Measurements from ENCODE around the gene SH2D5. TPM values are rescaled to one million over a fixed set of nuclear protein-coding genes. Genes with fewer than 3 reads are reported as not detected.

SH2D5 gene
- total and polyA plus RNA-seq, 12 donors, result 0.15 to 6.4 (median 0.20) TPM; not detected in 8

GRCh38 chr1:20704390-20705202 lies 27.9 kb downstream of the SH2D5 start:
- ATAC-seq, result no peak
- 94 to 96% methylated on average over 41 of the region's 41 CpGs for WGBS, 2 donors

GRCh38 chr1:20703124-20703756 lies 29.3 kb downstream of the SH2D5 start:
- Histone ChIP-seq H3K27ac (no peak overlapping the region), H3K27me3 (no peaks in the 10 kb centered on the region), H3K9me3 (no peaks in the 10 kb centered on the region), H3K4me3 (no peak overlapping the region), H3K4me1 (no peaks in the 10 kb centered on the region), H3K36me3 (no peaks in the 10 kb centered on the region)
- 93 to 98% methylated on average over 4 of the region's 4 CpGs for WGBS, 2 donors
- intact Hi-C loops (cut with DNase I), result no loop called here
- DNase-seq (no peak), ATAC-seq (no peak)
- TF ChIP-seq CTCF (IDR thresholded peaks at IDR 0.05), result no peak

More at GRCh38 chr1:20704390-20705202, 27.9 kb downstream of the SH2D5 start:
- TF ChIP-seq CTCF (IDR thresholded peaks at IDR 0.05), result no peak
- Histone ChIP-seq H3K36me3 (no peaks in the 10 kb centered on the region), H3K4me3 (no peak overlapping the region), H3K27me3 (no peaks in the 10 kb centered on the region), H3K4me1 (no peaks in the 10 kb centered on the region), H3K27ac (no peak overlapping the region), H3K9me3 (no peaks in the 10 kb centered on the region)
- no peak for DNase-seq
- intact Hi-C loops (cut with DNase I), result loop anchor here in 1 of 10 donors (5.0 kb wide), 1 partner anchor 53 kb away; no protein-coding TSS in a partner anchor

- Histone ChIP-seq H3K4me1 (peaks cover 0 to 1% (median 0%) of the 10 kb centered on the region in 9 donors), H3K36me3 (no peaks in the 10 kb centered on the region), H3K27ac (no peak overlapping the region), H3K27me3 (no peaks in the 10 kb centered on the region), H3K4me3 (no peak overlapping the region), H3K9me3 (no peaks in the 10 kb centered on the region)
- DNase-seq (no peak), ATAC-seq (peak in 1 of 8 donors; percentile 16)
- peak in 1 of 9 donors; percentile 17 for TF ChIP-seq CTCF (IDR thresholded peaks at IDR 0.05)
- intact Hi-C loops (cut with DNase I), result no loop called here
- 91 to 96% methylated on average over 1 of the region's 1 CpG for WGBS, 2 donors
Observed at GRCh38 chr1:20702416-20702815, 30.1 kb downstream of the SH2D5 start.

GRCh38 chr1:20701847-20702246 lies 30.7 kb downstream of the SH2D5 start:
- TF ChIP-seq CTCF (IDR thresholded peaks at IDR 0.05), result no peak
- H3K27me3 ChIP-seq, result no peaks in the 10 kb centered on the region
- no peak for DNase-seq
- no peak overlapping the region for H3K27ac ChIP-seq
- no peaks in the 10 kb centered on the region for H3K36me3 ChIP-seq
- H3K9me3 ChIP-seq, result no peaks in the 10 kb centered on the region
- ATAC-seq, result no peak
- H3K4me3 ChIP-seq, result no peak overlapping the region
- WGBS, 2 donors, result 91 to 93% methylated on average over 5 of the region's 5 CpGs
- intact Hi-C loops (cut with DNase I), result no loop called here
- peaks cover 0 to 7% (median 5%) of the 10 kb centered on the region in 9 donors for H3K4me1 ChIP-seq
